Activated CD8-positive, alpha-beta memory T cell treated with anti-CD3 and anti-CD28 coated beads, Interleukin-2, amount 50 U/mL, for 1 hour (primary cell): ENCODE measurements around the gene LARGE1.

Experiments
- DNase-seq: peaks from one replicate; pipeline ENCODE4 v3.0.0-alpha.2; 2020; ENCODE audit errors: extremely low read depth

LARGE1 gene

DNA sequence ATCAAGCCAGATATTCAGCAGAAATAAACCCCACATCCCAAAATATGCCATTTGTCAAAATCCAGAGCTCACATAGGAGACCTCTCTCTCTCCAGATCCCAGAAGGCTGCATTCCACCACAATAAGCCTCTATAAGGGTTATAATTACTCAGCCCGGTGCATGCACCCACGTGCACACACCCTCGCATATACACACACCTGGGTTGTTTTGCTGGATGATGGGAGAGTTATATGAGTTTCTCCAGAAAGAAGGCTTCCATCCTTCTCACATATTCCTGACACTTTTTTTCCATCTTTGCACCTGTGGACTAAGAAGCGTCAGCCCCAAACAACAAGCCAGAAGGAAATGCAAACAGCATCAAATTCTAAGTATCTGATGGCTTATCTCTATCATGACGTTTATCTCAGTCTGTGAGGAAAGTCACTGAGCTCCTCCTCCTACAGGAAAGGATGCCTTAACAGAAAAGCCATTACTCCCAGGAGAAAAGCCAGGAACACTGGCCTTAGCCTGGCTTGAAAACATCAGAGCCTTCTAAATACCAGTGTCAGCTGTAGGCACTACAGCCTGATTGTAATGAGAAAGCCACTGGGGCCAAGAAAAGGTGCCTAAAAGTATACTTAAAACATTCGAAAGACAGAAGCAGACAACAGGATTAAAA lies 253.2 kb downstream of the LARGE1 start:
- DNase-seq, result no peak

DNA sequence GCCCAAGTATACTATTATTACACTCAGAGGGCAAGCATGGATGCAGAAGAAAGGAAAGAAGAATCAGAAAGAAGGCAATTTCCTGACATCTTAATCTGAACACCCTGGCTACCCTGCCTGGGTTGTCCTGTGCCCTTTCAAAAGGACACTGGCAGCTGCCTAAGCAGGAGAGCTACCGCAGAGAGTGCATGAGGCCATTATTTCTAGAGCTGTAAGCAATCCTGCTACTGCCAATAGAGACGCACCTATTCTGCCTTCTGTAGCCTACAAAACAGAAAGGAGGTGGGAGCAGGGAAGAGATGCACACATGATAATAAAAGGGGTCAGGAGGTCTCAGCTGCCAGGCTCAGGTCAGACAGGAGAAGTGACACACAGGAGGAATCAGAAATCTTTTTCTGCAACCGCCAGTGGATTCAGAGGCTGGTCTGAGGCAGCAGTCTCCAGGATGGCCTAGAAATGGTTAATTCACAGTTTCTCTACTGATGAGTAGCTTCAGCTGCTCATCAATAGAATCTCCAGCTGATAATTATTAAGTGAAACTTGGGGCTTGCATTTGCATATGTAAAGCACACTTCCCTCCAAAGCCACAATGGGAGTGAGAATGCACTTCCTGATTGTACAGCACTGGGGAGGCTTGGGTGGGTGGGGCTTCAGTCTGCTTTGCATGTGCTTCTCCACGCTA lies 253.9 kb downstream of the LARGE1 start:
- DNase-seq, result no peak

DNA sequence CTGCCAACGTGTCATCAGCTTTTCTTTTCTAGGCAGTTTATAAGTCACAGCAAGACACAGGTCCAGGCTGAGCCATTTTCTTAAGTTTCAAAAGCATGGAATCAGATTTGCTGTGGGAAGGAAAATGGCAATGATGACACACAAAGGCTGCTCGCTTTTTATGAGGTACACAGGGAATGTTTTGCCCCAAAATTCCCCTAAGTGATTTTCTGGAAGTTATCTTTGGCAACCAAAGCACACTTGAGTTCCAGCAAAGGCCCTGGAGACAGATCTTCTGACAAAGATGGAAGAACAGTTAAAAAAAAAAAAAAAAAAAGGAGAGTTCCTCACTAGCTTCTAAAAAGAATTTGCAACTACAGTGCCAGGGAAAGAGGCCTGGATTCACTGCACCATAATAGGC lies 260.8 kb downstream of the LARGE1 start:
- DNase-seq, result no peak

DNA sequence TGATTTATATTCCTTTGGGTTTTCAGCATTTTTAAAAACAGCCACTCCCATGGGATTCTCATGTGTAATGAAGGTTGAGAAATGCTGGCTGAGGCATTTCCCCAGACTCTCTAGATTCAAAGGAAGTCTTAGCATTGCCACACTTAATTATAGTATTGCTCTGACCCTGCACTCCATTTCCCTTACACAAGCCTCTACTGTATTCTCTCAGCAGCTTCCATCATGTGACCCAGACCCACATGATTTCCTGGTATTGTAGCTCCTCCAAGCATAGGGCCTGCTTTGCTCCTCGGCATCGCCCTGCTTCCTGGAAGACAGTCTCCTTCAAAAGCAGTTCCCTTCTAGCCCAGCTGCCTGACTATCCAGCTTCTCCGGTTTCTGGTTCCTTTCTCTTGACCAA lies 261.5 kb downstream of the LARGE1 start:
- no peak for DNase-seq

DNA sequence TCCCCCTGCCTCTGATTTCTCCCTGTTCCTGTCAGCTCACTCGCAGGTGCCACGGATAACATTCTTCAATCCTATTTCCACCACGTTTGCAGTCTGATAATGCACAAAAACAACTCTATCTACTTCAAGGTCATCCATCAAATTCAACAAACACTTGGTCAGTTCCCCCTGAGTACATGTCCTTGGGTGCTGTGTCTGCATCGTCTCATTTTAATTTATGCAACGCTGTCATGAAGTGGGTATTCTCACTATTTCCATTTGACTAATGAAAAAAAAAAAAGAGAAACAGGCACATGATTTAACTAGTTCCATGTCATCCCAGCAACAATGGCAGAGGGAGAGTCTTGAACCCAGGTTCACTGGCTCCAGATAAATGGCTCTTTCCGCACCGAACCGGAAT lies 262.6 kb downstream of the LARGE1 start:
- no peak for DNase-seq

DNA sequence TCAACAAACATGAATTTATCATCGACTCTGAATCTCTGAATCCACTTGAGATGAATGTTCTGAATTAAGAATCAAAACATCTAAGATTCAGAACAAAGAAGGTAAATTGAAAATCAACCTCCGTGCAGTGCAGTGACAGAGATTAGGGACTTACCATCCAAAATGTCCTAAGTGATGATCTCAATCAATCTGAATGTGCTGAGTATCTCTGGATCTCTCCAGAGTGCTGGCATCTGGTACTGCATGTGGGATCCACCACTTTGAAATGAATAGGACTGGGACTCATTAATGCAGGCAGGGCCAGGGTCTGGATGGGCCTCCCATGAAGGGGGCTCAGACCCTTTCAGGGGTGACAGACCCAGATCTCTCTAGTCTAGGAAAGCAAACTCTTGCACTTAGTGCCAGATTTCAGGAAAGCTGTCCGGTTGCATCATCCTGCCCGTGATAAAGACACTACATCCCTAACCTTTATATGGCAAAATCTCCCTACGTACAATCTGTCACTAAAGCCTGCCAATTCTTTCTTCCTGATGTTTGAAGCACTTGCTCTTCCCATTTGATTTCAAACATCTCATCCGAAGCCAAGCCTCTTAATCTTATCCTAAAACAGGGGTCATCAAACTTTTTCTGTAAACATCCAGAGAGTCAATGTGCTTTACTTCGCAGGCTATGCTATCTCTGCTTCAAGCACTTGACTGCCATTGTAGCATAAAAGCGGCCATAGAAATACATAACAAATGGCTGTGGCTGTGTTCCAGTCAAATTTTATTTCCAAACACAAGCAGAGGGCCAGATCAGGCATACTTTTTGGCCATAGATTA lies 263.3 kb downstream of the LARGE1 start:
- DNase-seq, result no peak

DNA sequence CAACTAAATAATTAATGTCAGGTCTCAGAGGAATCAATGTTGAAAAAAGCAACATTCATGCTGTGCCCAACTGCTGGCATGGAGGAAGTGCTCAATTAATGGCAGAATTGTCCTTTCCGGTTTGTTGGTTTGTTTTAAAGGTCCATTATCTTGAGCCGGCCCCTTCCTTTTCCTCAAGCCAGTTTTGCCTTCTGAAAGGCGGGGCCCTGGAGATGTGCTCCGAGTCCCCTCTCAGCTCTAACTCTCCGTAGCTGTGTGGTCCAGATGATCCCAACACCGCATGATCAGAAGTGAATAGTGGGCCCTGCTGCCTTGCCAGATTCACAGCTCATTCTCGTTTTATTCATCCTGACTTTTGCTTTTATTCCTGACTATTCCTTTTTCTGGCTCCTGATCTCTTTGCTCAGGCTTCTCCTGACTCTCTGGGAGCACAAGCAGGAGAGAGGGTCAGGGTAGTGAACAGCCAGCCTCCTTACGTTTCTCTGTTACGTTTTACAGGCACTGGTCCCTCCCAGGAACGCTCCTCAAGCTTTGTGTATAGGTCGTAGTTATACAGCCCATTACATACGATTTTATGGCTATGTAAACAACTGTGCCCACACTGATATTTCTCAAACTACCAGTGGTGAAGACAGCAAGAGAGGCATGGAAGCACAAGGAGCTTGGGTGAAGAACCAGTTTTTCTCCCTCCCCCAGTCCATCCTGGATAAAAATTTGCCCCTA lies 265.9 kb downstream of the LARGE1 start:
- DNase-seq, result no peak

DNA sequence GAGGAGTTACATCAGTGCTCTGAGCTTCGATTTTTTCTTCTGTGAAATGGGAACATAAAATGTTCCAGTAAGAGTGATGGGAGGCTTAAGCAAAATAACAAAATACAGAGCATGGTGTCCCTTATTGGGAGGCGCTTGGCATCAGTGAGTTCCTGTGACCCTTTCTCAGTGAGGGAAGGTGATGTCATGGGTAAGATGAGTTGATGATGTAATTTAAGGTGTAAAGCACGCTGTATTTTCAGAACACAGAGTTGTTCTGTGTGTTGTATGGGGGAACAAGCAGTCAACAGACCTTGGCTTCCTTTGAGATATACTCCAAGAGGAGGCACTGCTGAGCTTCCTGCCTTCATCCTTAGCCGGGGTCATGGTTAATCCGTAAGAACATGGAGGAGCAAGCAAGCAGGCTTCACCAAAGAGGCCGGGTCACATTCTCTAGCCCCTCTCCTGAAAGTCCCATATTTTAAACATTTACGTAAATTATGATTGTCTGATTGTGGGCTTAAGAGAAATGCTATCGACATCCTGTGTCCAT lies 266.7 kb downstream of the LARGE1 start:
- DNase-seq, result no peak

DNA sequence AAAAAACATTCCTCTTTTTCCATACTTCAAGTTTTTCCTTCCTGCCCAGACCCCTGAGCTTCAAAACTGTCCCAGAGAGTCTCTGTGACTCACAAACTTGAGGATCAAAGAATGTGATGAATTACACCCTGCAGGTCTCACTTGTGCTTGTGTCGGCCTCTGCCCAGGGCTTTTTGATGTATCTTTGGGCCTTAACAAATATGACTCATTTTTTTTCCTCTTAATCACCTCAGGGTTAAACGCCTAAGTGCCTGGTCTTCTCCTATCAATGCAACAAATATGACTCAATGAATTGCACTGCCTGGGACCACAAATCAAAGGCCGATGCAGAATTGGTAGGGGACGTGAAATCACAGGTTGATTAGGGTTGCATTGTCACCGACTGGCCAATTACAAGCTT lies 267.7 kb downstream of the LARGE1 start:
- DNase-seq, result no peak

DNA sequence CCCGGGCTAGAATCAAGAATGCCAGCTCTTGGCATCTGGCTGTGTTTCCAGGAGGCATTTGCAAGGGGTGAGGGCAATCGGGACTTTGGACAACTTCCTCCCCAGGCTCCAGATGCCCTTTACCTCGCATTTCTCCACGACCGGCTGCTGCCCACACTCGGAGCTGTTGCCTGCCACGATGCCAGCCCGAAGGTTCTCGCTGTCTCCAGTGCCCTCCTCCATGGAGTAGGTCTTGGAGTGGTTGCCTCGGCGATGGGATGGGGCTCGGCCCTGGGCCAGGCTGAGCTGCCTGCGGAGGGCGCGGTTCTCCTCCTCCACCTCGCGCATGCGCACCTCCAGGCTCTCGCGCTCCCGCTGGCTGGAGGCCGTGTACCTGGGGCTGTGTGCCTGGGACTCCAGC lies 270.0 kb downstream of the LARGE1 start:
- DNase-seq, result no peak

DNA sequence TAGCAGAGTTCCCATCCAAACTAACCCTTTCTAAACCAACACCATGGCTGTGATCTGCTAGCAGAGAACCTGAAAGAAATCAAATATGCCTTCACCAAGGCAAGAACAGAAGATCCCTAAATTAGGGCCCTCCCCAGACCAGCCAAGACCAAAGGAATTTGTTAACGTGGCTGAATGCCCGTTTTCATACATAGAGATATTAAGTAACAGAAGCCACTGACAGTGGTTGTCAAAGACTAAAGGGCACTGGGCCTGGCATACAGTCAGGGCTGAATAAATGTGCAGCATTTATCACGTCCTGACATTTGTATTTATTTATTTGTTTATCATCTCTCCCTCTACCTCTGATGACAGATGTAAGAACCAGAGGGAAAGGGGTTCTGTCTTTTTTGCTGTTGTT lies 271.8 kb downstream of the LARGE1 start:
- DNase-seq, result no peak

DNA sequence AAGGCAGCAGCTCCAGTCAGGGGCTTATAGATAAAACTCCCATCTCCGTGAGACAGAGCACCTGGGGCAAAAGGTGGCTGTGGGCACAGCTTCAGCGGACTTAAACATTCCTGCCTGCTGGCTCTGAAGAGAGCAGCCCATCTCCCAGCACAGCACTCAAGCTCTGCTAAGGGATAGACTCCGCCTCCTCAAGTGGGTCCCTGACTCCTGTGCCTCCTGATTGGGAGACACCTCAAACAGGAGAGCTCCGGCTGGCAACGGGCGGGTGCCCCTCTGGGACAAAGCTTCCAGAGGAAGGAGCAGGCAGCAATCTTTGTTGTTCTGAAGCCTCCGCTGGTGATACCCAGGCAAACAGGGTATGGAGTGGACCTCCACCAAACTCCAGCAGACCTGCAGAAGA lies 279.4 kb downstream of the LARGE1 start:
- DNase-seq, result no peak

DNA sequence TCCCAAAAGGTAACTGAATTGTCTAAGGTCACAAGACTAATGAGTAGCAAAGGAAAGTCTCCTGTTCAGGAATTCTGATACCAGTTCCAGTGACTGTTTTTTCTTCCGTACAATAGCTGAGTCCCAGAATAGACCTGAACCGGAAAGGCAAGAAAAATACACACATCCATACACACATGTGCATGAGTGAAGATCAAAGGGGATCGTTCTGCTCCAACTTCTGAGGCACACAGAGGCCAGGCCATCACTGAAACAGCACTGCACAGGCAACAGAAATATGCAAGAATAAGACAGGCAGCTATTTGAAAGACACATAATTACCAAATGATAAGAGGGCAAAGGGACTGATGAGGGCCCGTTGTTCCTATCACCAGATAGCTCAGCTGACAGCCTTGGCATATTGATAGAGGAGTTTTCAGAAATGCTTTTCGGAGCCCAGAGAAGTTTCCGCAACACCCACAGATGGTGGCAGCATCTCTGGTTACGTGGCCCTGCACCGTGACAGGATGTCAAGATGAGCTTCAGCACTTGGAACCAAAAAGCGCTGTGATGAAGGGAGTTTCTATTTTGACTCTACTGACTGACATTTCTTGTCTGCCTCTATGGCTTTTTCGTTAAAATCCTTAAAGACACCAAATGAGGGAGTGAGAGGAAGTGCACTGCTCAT lies 280.6 kb downstream of the LARGE1 start:
- DNase-seq, result no peak

DNA sequence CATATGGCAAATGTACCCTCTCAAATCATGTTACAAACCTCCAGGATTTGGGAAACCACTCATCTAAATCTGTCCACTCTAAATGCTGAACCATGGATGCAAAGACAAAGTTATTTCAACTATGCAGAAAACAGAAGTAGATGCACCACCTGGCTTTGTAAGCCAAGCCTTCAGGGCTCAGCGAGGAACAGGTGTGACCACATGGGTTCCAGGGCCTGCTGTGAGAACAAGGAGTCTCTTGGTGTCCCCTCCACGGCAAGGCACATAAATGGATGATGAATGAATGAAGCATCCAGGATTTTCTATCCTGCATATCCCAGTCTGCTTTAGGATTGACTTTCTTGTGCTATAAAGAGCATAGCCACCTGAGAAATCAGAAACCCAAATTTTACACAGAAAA lies 284.5 kb downstream of the LARGE1 start:
- DNase-seq, result no peak

DNA sequence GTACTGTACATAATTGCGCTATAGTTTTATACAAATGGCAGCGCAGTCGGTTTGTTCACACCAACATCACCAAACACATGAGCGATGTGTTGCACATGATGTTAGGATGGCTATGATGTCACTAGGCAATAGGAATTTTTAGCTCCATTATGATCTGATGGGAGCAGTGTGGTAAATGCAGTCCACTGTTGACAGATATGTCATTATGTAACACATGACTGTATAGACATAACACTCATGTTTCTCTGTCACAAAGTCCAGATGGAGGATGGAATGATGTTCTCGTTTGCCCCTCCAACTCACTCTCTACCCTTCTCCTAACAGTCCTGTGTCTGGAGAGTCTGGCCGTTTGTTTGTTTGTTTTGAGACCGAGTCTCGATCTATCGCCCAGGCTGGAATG lies 288.5 kb downstream of the LARGE1 start:
- no peak for DNase-seq

DNA sequence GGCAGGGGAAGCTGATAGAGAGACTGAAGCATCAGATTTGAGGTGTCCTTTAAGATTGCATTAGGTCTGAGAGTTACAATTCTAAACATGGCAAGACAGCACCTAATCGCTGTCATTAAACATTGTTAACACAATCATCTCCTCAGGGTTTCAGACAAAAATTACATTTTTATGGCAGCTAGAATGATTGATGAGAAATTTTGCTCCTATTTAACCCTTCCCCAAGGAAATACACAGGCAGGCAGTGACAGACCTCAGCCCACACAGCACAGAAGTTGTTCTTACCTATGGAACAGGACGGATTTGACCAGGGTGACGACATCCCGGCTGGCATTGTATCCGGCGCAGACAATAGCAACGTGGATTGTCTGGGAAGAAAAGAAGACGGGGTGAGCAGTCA lies 294.3 kb downstream of the LARGE1 start:
- DNase-seq, result no peak

DNA sequence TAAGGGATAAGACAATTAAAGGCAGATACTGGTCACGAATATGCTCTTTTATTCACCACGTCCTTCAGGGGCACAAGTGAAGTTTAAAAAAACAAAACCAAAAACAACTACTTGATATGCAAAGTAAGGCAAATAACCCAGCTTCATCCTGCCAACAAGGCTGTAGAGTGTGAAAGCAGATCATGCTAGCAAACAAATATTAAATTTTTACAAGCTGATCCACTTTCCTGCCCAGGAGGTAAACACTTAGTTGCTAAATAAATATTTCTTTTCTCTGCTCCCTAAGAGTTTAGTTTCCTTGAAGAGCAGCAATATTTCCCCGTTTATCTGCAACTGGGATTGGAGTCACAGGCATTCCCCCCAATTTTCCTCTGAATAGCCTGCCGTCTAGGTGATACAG lies 300.2 kb downstream of the LARGE1 start:
- DNase-seq, result no peak

DNA sequence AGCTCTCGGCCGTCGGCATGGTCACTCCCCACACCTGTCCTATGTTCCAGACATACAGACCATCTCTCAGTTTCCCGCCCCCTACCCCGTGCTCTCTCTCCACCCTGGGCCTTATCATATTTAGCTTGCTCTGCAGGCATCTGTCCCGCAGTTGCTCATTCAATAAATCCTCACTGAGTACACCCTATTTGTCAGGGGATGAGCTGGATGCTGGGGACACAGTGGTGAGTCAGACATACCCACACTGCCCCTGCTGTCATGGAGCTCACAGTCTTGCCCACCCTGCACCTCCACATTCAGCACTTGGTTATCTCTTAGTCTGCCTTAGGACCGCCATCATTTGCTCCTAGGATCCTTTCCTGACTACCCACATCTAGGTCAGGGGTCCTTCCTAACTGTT lies 313.8 kb downstream of the LARGE1 start:
- no peak for DNase-seq

DNA sequence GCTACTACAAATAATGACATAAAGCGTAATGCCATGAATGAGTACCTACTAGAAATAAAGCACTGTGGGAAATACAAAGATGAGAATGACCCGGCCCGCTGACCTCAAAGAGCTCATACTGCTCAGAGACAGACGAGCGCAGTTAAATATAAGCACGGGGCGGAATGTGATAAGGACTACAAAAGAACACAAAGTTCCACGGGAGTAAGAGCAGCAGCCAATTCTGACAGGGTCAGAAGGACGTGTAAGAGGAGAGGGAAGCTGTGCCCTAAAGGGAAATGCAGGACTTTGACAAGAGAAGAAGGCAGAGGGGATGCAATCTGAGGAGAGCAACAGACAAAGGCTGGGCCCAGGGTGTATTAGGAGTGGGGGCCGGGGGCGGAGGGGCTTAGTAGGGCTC lies 314.6 kb downstream of the LARGE1 start:
- no peak for DNase-seq

DNA sequence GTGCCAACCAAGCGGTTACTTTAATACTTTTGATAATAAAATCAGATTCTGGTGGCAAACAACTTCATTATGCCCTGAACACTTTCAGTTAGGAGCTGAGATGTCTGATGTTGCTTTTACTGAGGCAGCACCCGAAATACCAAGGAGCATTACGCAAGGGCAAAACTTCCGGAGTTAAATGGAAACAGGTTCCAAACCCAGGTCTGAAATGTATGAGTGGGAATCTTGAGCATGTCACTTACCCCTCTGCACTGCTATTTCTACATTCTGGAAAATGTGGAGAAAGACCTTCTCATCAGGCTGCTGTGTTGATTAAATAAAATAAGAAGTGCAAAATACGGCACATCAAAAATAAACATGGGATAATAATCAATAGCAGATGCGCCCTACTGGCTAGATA lies 315.1 kb downstream of the LARGE1 start:
- no peak for DNase-seq

DNA sequence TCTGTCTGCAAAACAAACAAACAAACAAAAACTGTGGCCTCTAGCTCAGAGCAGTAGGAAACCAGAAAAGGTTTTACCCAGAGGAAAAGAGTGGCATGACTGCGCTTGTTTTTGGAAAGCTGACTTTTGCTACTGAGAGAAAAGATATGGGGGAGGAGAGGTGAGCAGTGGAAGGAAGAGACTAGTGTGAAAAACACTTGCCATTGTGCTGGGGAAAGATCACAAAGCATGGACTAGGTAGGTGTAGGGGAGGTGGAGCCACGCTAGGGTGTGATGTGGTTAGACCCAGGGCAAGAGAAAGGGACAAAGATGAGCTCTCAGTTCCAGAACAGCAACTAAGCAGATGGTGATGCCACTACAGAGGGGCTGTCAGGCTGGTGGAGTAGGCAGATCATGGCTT lies 319.2 kb downstream of the LARGE1 start:
- DNase-seq, result no peak

DNA sequence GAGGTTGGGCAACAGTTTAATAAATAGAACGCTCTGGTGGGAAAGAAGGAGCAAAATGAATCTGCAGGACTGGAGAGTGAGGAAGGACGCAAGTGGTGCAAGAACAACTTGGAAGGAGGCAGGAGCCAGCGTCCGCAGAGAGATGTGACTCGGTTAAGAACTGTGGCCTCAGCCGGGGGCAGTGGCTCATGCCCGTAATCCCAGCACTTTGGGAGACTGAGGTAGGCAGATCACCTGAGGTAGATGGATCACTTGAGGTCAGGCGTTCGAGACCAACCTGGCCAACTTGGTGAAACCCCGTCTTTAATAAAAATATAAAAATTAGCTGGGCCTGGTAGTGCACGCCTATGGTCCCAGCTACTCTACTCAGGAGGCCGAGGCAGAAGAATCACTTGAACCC lies 319.7 kb downstream of the LARGE1 start:
- DNase-seq, result no peak
